Endometrial microvascular endothelial cells (primary cell): ENCODE measurements around the gene GPC6. TPM values are rescaled to one million over a fixed set of nuclear protein-coding genes. Genes with fewer than 3 reads are reported as not detected.

Experiments used
- in situ Hi-C: cut with HindIII; loops from 2 replicates; pipeline ENCODE4 v1.10.0; 2017; ENCODE audit warnings: low sequenced_read_pairs, low pct_unique_long_range_greater_than_20kb; ENCODE audit errors: inconsistent ontology term
- total RNA-seq: library from RNA; depleted of rRNA; stranded (reverse); fragments of >200 nt; gene quantifications from one replicate; pipeline ENCODE4 v1.2.3, GENCODE V29; 2015; ENCODE audit errors: inconsistent ontology term

Gene GPC6
- total RNA-seq, 1 donor from 2014 or later: 0.46 TPM

- in situ Hi-C loops: no loop called here
These were observed 447.3 kb downstream of the GPC6 start for GRCh38 chr13:93673885-93674284.

- in situ Hi-C loops: no loop called here
These were observed 447.7 kb downstream of the GPC6 start for GRCh38 chr13:93674337-93674755.

GRCh38 chr13:93680329-93680728 lies 453.7 kb downstream of the GPC6 start:
- in situ Hi-C loops: no loop called here

GRCh38 chr13:93685900-93686299 lies 459.3 kb downstream of the GPC6 start:
- in situ Hi-C loops: no loop called here

GRCh38 chr13:93686399-93686798 lies 459.8 kb downstream of the GPC6 start:
- in situ Hi-C loops: no loop called here

- in situ Hi-C loops: no loop called here
These were observed 460.7 kb downstream of the GPC6 start for GRCh38 chr13:93687261-93687660.

- in situ Hi-C loops: no loop called here
These were observed 462.7 kb downstream of the GPC6 start for GRCh38 chr13:93689333-93689732.

GRCh38 chr13:93690139-93690538 lies 463.5 kb downstream of the GPC6 start:
- in situ Hi-C loops: no loop called here

- in situ Hi-C loops: no loop called here
These were observed 471.5 kb downstream of the GPC6 start for GRCh38 chr13:93698016-93698613.

- in situ Hi-C loops: no loop called here
These were observed 473.5 kb downstream of the GPC6 start for GRCh38 chr13:93700115-93700514.

- in situ Hi-C loops: no loop called here
These were observed 481.9 kb downstream of the GPC6 start for GRCh38 chr13:93708308-93709075.

GRCh38 chr13:93709506-93710244 lies 483.1 kb downstream of the GPC6 start:
- in situ Hi-C loops: no loop called here

GRCh38 chr13:93714171-93714570 lies 487.6 kb downstream of the GPC6 start:
- in situ Hi-C loops: no loop called here

GRCh38 chr13:93715866-93716265 lies 489.3 kb downstream of the GPC6 start:
- in situ Hi-C loops: no loop called here

GRCh38 chr13:93716623-93717022 lies 490.0 kb downstream of the GPC6 start:
- in situ Hi-C loops: no loop called here

GRCh38 chr13:93721483-93721882 lies 494.9 kb downstream of the GPC6 start:
- in situ Hi-C loops: no loop called here

GRCh38 chr13:93723316-93723715 lies 496.7 kb downstream of the GPC6 start:
- in situ Hi-C loops: no loop called here

GRCh38 chr13:93724187-93724586 lies 497.6 kb downstream of the GPC6 start:
- in situ Hi-C loops: no loop called here

- in situ Hi-C loops: no loop called here
These were observed 499.8 kb downstream of the GPC6 start for GRCh38 chr13:93726173-93726957.
